Testis (tissue), 2 donors: ENCODE results near the gene ST8SIA1.

ENCODE experiments used
- POLR2A ChIP-seq: fragments of 450-650 bp; IDR thresholded peaks from one replicate; pipeline ENCODE4 v1.6.1; 2017; ENCODE audit warnings: antibody characterized with exemption, mild to moderate bottlenecking, moderate library complexity
- TF ChIP-seq, protein P1 (sequence below), 3 experiments: fragments of 450-650 bp in 2 of 3; fragments of 200-600 bp in 1 of 3; sonication (generic) in 1 of 3; IDR thresholded peaks; one replicate each; pipeline ENCODE4 v1.5.1; 2016 to 2019; ENCODE audit warnings: antibody characterized with exemption in 3 of 3, mild to moderate bottlenecking in 2 of 3, moderate library complexity in 1 of 3

- TF ChIP-seq, protein P1, sequence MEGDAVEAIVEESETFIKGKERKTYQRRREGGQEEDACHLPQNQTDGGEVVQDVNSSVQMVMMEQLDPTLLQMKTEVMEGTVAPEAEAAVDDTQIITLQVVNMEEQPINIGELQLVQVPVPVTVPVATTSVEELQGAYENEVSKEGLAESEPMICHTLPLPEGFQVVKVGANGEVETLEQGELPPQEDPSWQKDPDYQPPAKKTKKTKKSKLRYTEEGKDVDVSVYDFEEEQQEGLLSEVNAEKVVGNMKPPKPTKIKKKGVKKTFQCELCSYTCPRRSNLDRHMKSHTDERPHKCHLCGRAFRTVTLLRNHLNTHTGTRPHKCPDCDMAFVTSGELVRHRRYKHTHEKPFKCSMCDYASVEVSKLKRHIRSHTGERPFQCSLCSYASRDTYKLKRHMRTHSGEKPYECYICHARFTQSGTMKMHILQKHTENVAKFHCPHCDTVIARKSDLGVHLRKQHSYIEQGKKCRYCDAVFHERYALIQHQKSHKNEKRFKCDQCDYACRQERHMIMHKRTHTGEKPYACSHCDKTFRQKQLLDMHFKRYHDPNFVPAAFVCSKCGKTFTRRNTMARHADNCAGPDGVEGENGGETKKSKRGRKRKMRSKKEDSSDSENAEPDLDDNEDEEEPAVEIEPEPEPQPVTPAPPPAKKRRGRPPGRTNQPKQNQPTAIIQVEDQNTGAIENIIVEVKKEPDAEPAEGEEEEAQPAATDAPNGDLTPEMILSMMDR (IDR thresholded peaks at IDR 0.05), result no peak
- TF ChIP-seq POLR2A, result no peak
These were observed 48.7 kb downstream of the ST8SIA1 start for GRCh38 chr12:22285846-22286245.
